Heart right ventricle (tissue), 16 donors: ENCODE measurements around the gene GPC3. TPM values are rescaled to one million over a fixed set of nuclear protein-coding genes. Genes with fewer than 3 reads are reported as not detected.

Source experiments
- ATAC-seq, 8 donors: fragments of 200-7000 bp; cut with Tn5 transposase; one replicate each; pipeline ENCODE4 v1.9.1; 2020; ENCODE audit warnings: mild to moderate bottlenecking in 8 of 8, moderate library complexity in 8 of 8, moderate number of reproducible peaks in 1 of 8
- DNase-seq, 2 donors: peaks; one replicate each; pipeline ENCODE4 v3.0.0-alpha.2; 2020
- H3K27ac ChIP-seq, 10 donors: fragments of 200-600 bp; sonication (generic) in 2 of 10; one replicate each; pipeline versions ENCODE4 v1.5.0 to v1.8.0; 2020 to 2022; ENCODE audit warnings: mild to moderate bottlenecking in 3 of 10
- H3K27me3 ChIP-seq, 7 donors: fragments of 200-600 bp; one replicate each; pipeline ENCODE4 v1.8.0; 2021 to 2022; ENCODE audit warnings: mild to moderate bottlenecking in 2 of 7
- H3K36me3 ChIP-seq, 9 donors: fragments of 200-600 bp; sonication (generic) in 1 of 9; one replicate each; pipeline versions ENCODE4 v1.5.0 to v1.8.0; 2020 to 2022; ENCODE audit warnings: mild to moderate bottlenecking in 2 of 9
- H3K4me1 ChIP-seq, 9 donors: fragments of 200-600 bp; sonication (generic) in 1 of 9; one replicate each; pipeline versions ENCODE4 v1.5.0 to v1.8.0; 2020 to 2022; ENCODE audit warnings: mild to moderate bottlenecking in 4 of 9
- H3K4me3 ChIP-seq, 10 donors: fragments of 200-600 bp; sonication (generic) in 2 of 10; one replicate each; pipeline versions ENCODE4 v1.5.0 to v1.8.0; 2020 to 2022; ENCODE audit warnings: mild to moderate bottlenecking in 7 of 10, moderate library complexity in 2 of 10
- H3K9me3 ChIP-seq, 11 donors: fragments of 200-600 bp in 10 of 11; sonication (generic) in 2 of 11; one replicate each; pipeline versions ENCODE4 v1.5.0 to v1.8.0; 2013 to 2022; ENCODE audit warnings: mild to moderate bottlenecking in 2 of 11, control low read depth in 1 of 11, moderate library complexity in 1 of 11
- WGBS, 2 donors: extraction: QIAGEN DNeasy Blood & Tissue Kit; methylation state at CpG; one replicate each; pipeline ENCODE4 v1.1.7; 2013; ENCODE audit warnings: inconsistent platforms in 1 of 2; 5-methylcytosine and 5-hydroxymethylcytosine counted together
- intact Hi-C, 10 donors: fragments of 100-400 bp; cut with DNase I; formaldehyde crosslinking; loops; one replicate each; pipeline versions ENCODE4 v1.11.1 to v1.14.2; 2022
- polyA plus RNA-seq, 2 donors: library from polyadenylated mRNA; stranded (reverse); fragments of 200-250 nt; gene quantifications; one replicate each; pipeline ENCODE4 v1.2.3, GENCODE V29; 2013
- total RNA-seq, 10 donors: library from RNA; stranded (reverse); fragmentation: NEBNext Ultra II Directional in 3 of 10; extraction: Animal tissue kit (Norgen Biotek cat#: 25700) in 3 of 10; gene quantifications; one replicate each; pipeline versions ENCODE4 v1.2.1 to v1.2.4, GENCODE V29; 2021 to 2023
- TF ChIP-seq, protein P1 (sequence below), 9 donors: fragments of 200-600 bp; sonication (generic) in 2 of 9; IDR thresholded peaks; one replicate each; pipeline versions ENCODE4 v1.5.0 to v1.8.0; 2021 to 2022; ENCODE audit warnings: antibody characterized with exemption in 9 of 9, mild to moderate bottlenecking in 5 of 9, moderate library complexity in 1 of 9
- donor health status: Arrhythmogenic right ventricular cardiomyopathy.
- donor health status: ischemic (EF 13 %, LVEDD 7.1; RV severe dilation, severe dysfunction).
- donor health status: healthy with polysubstance abuse.
- donor health status: DM: no; HTN: yes; CAD: no.
- donor health status: DM: no; HTN: no; CAD: no.
- donor health status: ischemic (EF 25% LVEDD 6.9; RV normal size, moderate dysfunction).
- donor health status: ischemic (EF 25% LVEDD 5.7; RV mildly dilated, moderate dysfunction).
- donor health status: healthy.
- donor health status: DM: yes; HTN: yes; CAD: no.
- donor health status: Ischemic cardiomyopathy.
- donor health status: ischemic (EF 35%, LVEDD 5.7; RV mildly dilated, moderate dysfunction).
- donor health status: nonischemic (EF 11% LVEDD 7.7; RV severe dilation, severe dysfunction).
- donor health status: DM: yes; HTN: yes; CAD: no.
- donor health status: PGD.
- donor health status: ischemic (EF 29% LVEDD 5.4; RV normal size, mild dysfunction).
- donor health status: nonischemic (EF 23%, LVEDD 6.1; RV moderate dilation, normal function).

GPC3 gene
- total and polyA plus RNA-seq, 12 donors, result 0.66 to 5.6 (median 3.4) TPM

GRCh38 chrX:133909888-133910287 is 75.5 kb downstream of the GPC3 start:
- Histone ChIP-seq H3K36me3 (no peaks in the 10 kb centered on the region), H3K27me3 (peaks cover 0 to 21% (median 0%) of the 10 kb centered on the region in 7 donors), H3K4me1 (no peaks in the 10 kb centered on the region), H3K4me3 (no peak overlapping the region), H3K9me3 (no peaks in the 10 kb centered on the region), H3K27ac (no peak overlapping the region)
- DNase-seq, result no peak
- TF ChIP-seq, protein P1, sequence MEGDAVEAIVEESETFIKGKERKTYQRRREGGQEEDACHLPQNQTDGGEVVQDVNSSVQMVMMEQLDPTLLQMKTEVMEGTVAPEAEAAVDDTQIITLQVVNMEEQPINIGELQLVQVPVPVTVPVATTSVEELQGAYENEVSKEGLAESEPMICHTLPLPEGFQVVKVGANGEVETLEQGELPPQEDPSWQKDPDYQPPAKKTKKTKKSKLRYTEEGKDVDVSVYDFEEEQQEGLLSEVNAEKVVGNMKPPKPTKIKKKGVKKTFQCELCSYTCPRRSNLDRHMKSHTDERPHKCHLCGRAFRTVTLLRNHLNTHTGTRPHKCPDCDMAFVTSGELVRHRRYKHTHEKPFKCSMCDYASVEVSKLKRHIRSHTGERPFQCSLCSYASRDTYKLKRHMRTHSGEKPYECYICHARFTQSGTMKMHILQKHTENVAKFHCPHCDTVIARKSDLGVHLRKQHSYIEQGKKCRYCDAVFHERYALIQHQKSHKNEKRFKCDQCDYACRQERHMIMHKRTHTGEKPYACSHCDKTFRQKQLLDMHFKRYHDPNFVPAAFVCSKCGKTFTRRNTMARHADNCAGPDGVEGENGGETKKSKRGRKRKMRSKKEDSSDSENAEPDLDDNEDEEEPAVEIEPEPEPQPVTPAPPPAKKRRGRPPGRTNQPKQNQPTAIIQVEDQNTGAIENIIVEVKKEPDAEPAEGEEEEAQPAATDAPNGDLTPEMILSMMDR (IDR thresholded peaks at IDR 0.05), result no peak
- ATAC-seq, result no peak
- intact Hi-C loops, result no loop called here

DNA sequence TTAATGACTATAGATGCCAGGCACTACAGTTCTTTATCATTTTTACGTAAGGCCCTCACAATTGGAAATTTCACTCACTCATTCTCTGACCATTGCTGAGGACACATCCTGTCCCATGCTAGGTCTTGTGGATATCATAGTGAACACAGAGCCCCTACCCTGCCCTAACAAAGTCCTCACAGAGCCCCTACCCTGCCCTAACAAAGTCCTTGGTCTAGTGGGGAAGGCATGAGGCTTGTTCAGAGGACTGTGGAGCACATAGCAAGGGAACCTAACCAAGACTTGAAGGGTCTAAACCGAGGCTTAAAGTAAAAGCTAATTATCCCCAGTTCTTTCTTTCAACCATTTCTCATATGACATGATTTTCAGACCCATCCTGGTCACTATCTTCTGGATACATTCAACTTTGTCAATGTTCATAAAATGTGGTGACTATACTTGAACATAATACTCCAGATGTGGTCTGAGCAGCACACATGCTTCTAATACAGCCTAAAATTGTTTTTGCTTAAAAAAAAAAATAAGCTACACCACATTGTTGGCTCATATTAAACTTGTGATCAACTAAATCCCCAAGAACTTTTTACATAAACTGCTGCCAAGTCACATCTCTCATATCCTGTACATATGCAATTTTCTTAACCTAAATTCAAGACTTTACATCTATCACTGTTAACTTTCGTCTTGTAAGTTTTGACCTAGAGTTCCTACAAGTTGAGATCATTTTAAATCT is 77.0 kb downstream of the GPC3 start:
- H3K27ac ChIP-seq, result no peak overlapping the region
- no peaks in the 10 kb centered on the region for H3K9me3 ChIP-seq
- ATAC-seq (no peak), DNase-seq (no peak)
- intact Hi-C loops, result no loop called here
- TF ChIP-seq, protein P1 (IDR thresholded peaks at IDR 0.05), result no peak
- WGBS, 2 donors, result 75 to 79% methylated on average over 3 of the region's 3 CpGs
- peaks cover 0 to 21% (median 0%) of the 10 kb centered on the region in 7 donors for H3K27me3 ChIP-seq
- no peaks in the 10 kb centered on the region for H3K36me3 ChIP-seq
- H3K4me1 ChIP-seq, result no peaks in the 10 kb centered on the region
- no peak overlapping the region for H3K4me3 ChIP-seq

GRCh38 chrX:133907606-133908005 is 77.8 kb downstream of the GPC3 start:
- Histone ChIP-seq H3K27me3 (peaks cover 0 to 16% (median 0%) of the 10 kb centered on the region in 7 donors), H3K9me3 (no peaks in the 10 kb centered on the region), H3K4me1 (no peaks in the 10 kb centered on the region), H3K36me3 (no peaks in the 10 kb centered on the region), H3K27ac (no peak overlapping the region), H3K4me3 (no peak overlapping the region)
- WGBS, 2 donors, result 67 to 69% methylated on average over 2 of the region's 2 CpGs
- ATAC-seq, result no peak
- no peak for DNase-seq
- intact Hi-C loops, result no loop called here
- TF ChIP-seq, protein P1 (IDR thresholded peaks at IDR 0.05), result no peak

DNA sequence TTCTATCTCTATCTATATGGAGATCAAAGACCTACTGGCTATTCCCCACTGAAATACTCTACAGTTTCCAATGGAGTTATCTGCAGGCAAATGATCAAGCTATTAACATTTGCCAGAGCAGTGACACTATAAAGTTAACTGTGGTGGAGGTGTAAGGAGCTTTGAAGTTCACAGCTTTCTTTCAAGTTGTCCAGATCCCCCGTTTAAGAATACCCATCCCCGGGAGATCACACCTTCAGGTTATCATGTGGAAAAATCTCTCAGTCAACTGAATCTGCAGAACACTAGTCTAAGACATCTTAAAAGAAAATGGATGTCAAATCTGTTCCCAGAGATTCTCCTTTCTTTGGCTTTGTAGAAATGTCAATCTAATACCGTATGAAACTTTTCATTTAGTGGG is 80.1 kb downstream of the GPC3 start:
- Histone ChIP-seq H3K36me3 (no peaks in the 10 kb centered on the region), H3K9me3 (no peaks in the 10 kb centered on the region), H3K4me1 (no peaks in the 10 kb centered on the region), H3K4me3 (no peak overlapping the region), H3K27ac (no peak overlapping the region), H3K27me3 (peaks cover 0 to 24% (median 0%) of the 10 kb centered on the region in 7 donors)
- intact Hi-C loops, result no loop called here
- 59 to 68% methylated on average over 3 of the region's 3 CpGs for WGBS, 2 donors
- no peak for DNase-seq
- no peak for ATAC-seq
- TF ChIP-seq, protein P1 (IDR thresholded peaks at IDR 0.05), result no peak
